CD14-positive monocyte (primary cell): ENCODE results near the gene BMPER. TPM values are rescaled to one million over a fixed set of nuclear protein-coding genes. Genes with fewer than 3 reads are reported as not detected.
A peak's percentile ranks its signal among the peaks of the same experiment; 100 is the strongest.

Experiments
- DNase-seq, 3 donors: peaks; one replicate each; pipeline ENCODE4 v3.0.0-alpha.2; 2011 to 2022
- H2AFZ ChIP-seq: 2 replicates; pipeline ENCODE4 v1.6.0; 2012; ENCODE audit warnings: mild to moderate bottlenecking, low read depth, low read length, inconsistent platforms; ENCODE audit not compliant: insufficient read depth, poor library complexity, severe bottlenecking
- H3K27ac ChIP-seq, 2 donors: 1 replicate in 1 of 2; 2 replicates in 1 of 2; pipeline ENCODE4 v1.5.1; 2012 to 2013; ENCODE audit warnings: low read length in 2 of 2, control low read depth in 1 of 2, inconsistent platforms in 1 of 2, low read depth in 1 of 2, mild to moderate bottlenecking in 1 of 2
- H3K27me3 ChIP-seq, 2 donors: one replicate each; pipeline versions ENCODE4 v1.6.0 to v1.6.1; 2011 to 2013; ENCODE audit warnings: low read length in 2 of 2; ENCODE audit not compliant: control insufficient read depth in 2 of 2, insufficient read depth in 2 of 2
- H3K36me3 ChIP-seq, 2 donors: replicated peaks in 1 of 2; 1 replicate in 1 of 2; 2 replicates in 1 of 2; pipeline versions ENCODE4 v1.5.1 to v1.6.1; 2012 to 2013; ENCODE audit warnings: low read length in 2 of 2, control low read depth in 1 of 2, inconsistent platforms in 1 of 2, mild to moderate bottlenecking in 1 of 2; ENCODE audit not compliant: insufficient read depth in 2 of 2, control insufficient read depth in 1 of 2
- H3K4me1 ChIP-seq, 2 donors: 1 replicate in 1 of 2; 2 replicates in 1 of 2; pipeline versions ENCODE4 v1.5.1 to v1.6.1; 2012 to 2013; ENCODE audit warnings: low read length in 2 of 2, control low read depth in 1 of 2, inconsistent platforms in 1 of 2, mild to moderate bottlenecking in 1 of 2, moderate library complexity in 1 of 2; ENCODE audit not compliant: insufficient read depth in 2 of 2, control insufficient read depth in 1 of 2
- H3K4me2 ChIP-seq: replicated peaks from 2 replicates; pipeline ENCODE3; 2012; ENCODE audit warnings: low read length, moderate library complexity, mild to moderate bottlenecking; ENCODE audit not compliant: poor library complexity, severe bottlenecking; ENCODE audit errors: extremely low read depth
- H3K4me3 ChIP-seq, 3 experiments: fragments of 200-600 bp in 1 of 3; sonication (generic) in 1 of 3; replicated peaks in 1 of 3; 1 replicate in 2 of 3; 2 replicates in 1 of 3; pipeline ENCODE4 v1.5.1; 2011 to 2013; ENCODE audit warnings: low read length in 3 of 3, mild to moderate bottlenecking in 3 of 3, control low read depth in 2 of 3, low read depth in 2 of 3, inconsistent platforms in 1 of 3, moderate library complexity in 1 of 3
- H3K79me2 ChIP-seq: 2 replicates; pipeline ENCODE4 v1.6.0; 2012; ENCODE audit warnings: mild to moderate bottlenecking, control low read depth, inconsistent platforms, low read length, moderate library complexity; ENCODE audit not compliant: insufficient read depth
- H3K9ac ChIP-seq: 2 replicates; pipeline ENCODE4 v1.6.0; 2017; ENCODE audit warnings: low read length, mild to moderate bottlenecking; ENCODE audit not compliant: insufficient read depth, poor library complexity, severe bottlenecking
- H3K9me3 ChIP-seq, 2 donors: replicated peaks in 1 of 2; 1 replicate in 1 of 2; 2 replicates in 1 of 2; pipeline versions ENCODE4 v1.5.1 to v1.6.1; 2012 to 2013; ENCODE audit warnings: low read length in 2 of 2, control low read depth in 1 of 2; ENCODE audit not compliant: control insufficient read depth in 1 of 2, insufficient read depth in 1 of 2
- H4K20me1 ChIP-seq: 2 replicates; pipeline ENCODE4 v1.6.0; 2012; ENCODE audit warnings: mild to moderate bottlenecking, low read length, control low read depth, moderate library complexity; ENCODE audit not compliant: insufficient read depth
- H3K27ac Mint-ChIP-seq, 7 donors: one replicate each; pipeline ENCODE4 v1.8.0; 2020; ENCODE audit warnings: mild to moderate bottlenecking in 7 of 7, mixed read lengths in 7 of 7, moderate library complexity in 6 of 7, inconsistent platforms in 2 of 7
- H3K27me3 Mint-ChIP-seq, 3 donors: one replicate each; pipeline ENCODE4 v1.8.0; 2021 to 2022; ENCODE audit warnings: low read depth in 3 of 3, mild to moderate bottlenecking in 3 of 3, mixed read lengths in 3 of 3, moderate library complexity in 3 of 3, inconsistent platforms in 1 of 3
- H3K36me3 Mint-ChIP-seq, 2 donors: one replicate each; pipeline ENCODE4 v1.8.0; 2020; ENCODE audit warnings: mixed read lengths in 2 of 2, inconsistent platforms in 1 of 2, mild to moderate bottlenecking in 1 of 2
- H3K4me1 Mint-ChIP-seq: one replicate; pipeline ENCODE4 v1.8.0; 2020; ENCODE audit warnings: mild to moderate bottlenecking, mixed read lengths
- H3K4me3 Mint-ChIP-seq, 2 donors: one replicate each; pipeline ENCODE4 v1.8.0; 2020; ENCODE audit warnings: mild to moderate bottlenecking in 2 of 2, mixed read lengths in 2 of 2, moderate library complexity in 1 of 2
- H3K9me3 Mint-ChIP-seq, 7 donors: one replicate each; pipeline ENCODE4 v1.8.0; 2020 to 2022; ENCODE audit warnings: mixed read lengths in 7 of 7, mild to moderate bottlenecking in 6 of 7, moderate library complexity in 6 of 7, inconsistent platforms in 2 of 7
- CTCF ChIP-seq: fragments of 200-600 bp; IDR thresholded peaks from one replicate; pipeline ENCODE4 v1.8.0; 2022; ENCODE audit warnings: antibody characterized with exemption, mild to moderate bottlenecking
- WGBS: methylation state at CpG from one replicate; pipeline ENCODE4 v1.1.5; 2013; ENCODE audit warnings: missing lambda C conversion rate; ENCODE audit not compliant: insufficient coverage; 5-methylcytosine and 5-hydroxymethylcytosine counted together
- intact Hi-C, 2 donors: fragments of 100-400 bp; cut with micrococcal nuclease; formaldehyde crosslinking; loops; one replicate each; pipeline versions ENCODE4 v1.15.0 to v1.15.1; 2023
- polyA plus RNA-seq, 3 donors: library from polyadenylated mRNA; depleted of rRNA in 1 of 3; unstranded in 2 of 3; stranded (reverse) in 1 of 3; fragments of 300-500 nt in 2 of 3; fragments of >200 nt in 1 of 3; fragmentation: Illumina TruSeq in 2 of 3; gene quantifications; 1 replicate in 2 of 3; 2 replicates in 1 of 3; pipeline ENCODE4 v1.2.3, GENCODE V29; 2012 to 2021

BMPER gene
- polyA plus RNA-seq, 3 donors = not detected

GRCh38 chr7:33932832-33933468 is 27.6 kb downstream of the BMPER start:
- Histone ChIP-seq H3K27ac (no peak overlapping the region), H4K20me1 (no peaks in the 10 kb centered on the region), H3K9ac (no peak overlapping the region), H2AFZ (no peak overlapping the region), H3K4me2 (no peak overlapping the region), H3K79me2 (no peaks in the 10 kb centered on the region), H3K4me1 (no peaks in the 10 kb centered on the region), H3K36me3 (no peaks in the 10 kb centered on the region), H3K9me3 (no peaks in the 10 kb centered on the region), H3K27me3 (peaks cover 0 to 2% of the 10 kb centered on the region in 2 donors), H3K4me3 (no peak overlapping the region)
- 0% methylated on average over 5 of the region's 15 CpGs for WGBS
- Mint-ChIP-seq H3K4me3 (no peak overlapping the region), H3K27ac (peak overlapping the region in 1 of 7 donors; percentile 42), H3K36me3 (no peaks in the 10 kb centered on the region), H3K4me1 (no peaks in the 10 kb centered on the region), H3K9me3 (no peaks in the 10 kb centered on the region), H3K27me3 (peaks cover 7 to 20% (median 9%) of the 10 kb centered on the region in 3 donors)
- peak; percentile 7 to 43 (median 33) for DNase-seq
- peak; percentile 87 for TF ChIP-seq CTCF
- intact Hi-C loops = loop anchor here (5.0 to 10.0 kb wide), 2 partner anchors 746 to 1238 kb away; no protein-coding TSS in a partner anchor

- no peak overlapping the region for H3K4me3 Mint-ChIP-seq
- H3K9ac ChIP-seq = no peak overlapping the region
- H3K9me3 Mint-ChIP-seq = no peaks in the 10 kb centered on the region
- no peaks in the 10 kb centered on the region for H3K79me2 ChIP-seq
- intact Hi-C loops = loop anchor here (5.0 to 10.0 kb wide), 2 partner anchors 746 to 1239 kb away; no protein-coding TSS in a partner anchor
- no peak for TF ChIP-seq CTCF
- H3K27ac Mint-ChIP-seq = no peak overlapping the region
- H3K9me3 ChIP-seq = no peaks in the 10 kb centered on the region
- no peaks in the 10 kb centered on the region for H3K4me1 ChIP-seq
- no peaks in the 10 kb centered on the region for H3K36me3 ChIP-seq
- DNase-seq = no peak
- 77% methylated on average over 4 of the region's 4 CpGs for WGBS
- H4K20me1 ChIP-seq = no peaks in the 10 kb centered on the region
- peaks cover 3 to 16% (median 9%) of the 10 kb centered on the region in 3 donors for H3K27me3 Mint-ChIP-seq
- H3K4me3 ChIP-seq = no peak overlapping the region
- no peaks in the 10 kb centered on the region for H3K4me1 Mint-ChIP-seq
- H3K36me3 Mint-ChIP-seq = no peaks in the 10 kb centered on the region
- peaks cover 0 to 2% of the 10 kb centered on the region in 2 donors for H3K27me3 ChIP-seq
- H2AFZ ChIP-seq = no peak overlapping the region
- H3K27ac ChIP-seq = no peak overlapping the region
- no peak overlapping the region for H3K4me2 ChIP-seq
These were observed 28.4 kb downstream of the BMPER start for GRCh38 chr7:33933611-33934281.
